HepG2 (cell line): ENCODE measurements around the gene TMEM190. TPM values are rescaled to one million over a fixed set of nuclear protein-coding genes. Genes with fewer than 3 reads are reported as not detected.

Experiments
- ARHGAP35 ChIP-seq: sonication (generic); formaldehyde crosslinking; IDR thresholded peaks from 2 replicates; pipeline ENCODE4 v1.9.0; 2022; ENCODE audit warnings: mild to moderate bottlenecking, inconsistent platforms, moderate library complexity, missing genetic modification reagents, borderline replicate concordance
- CHD4 ChIP-seq: fragments of 200-600 bp; sonication (generic); IDR thresholded peaks from 2 replicates; pipeline ENCODE4 v1.7.0; 2017; ENCODE audit warnings: mild to moderate bottlenecking, low read length, borderline replicate concordance
- HNRNPH1 ChIP-seq: fragments of 200-400 bp; formaldehyde crosslinking; optimal IDR thresholded peaks from 2 replicates; pipeline ENCODE3; 2017; ENCODE audit warnings: mild to moderate bottlenecking, low read depth, low read length
- NAIF1 ChIP-seq: sonication (generic); formaldehyde crosslinking; IDR thresholded peaks from 2 replicates; pipeline ENCODE4 v1.5.0; 2020; ENCODE audit warnings: mild to moderate bottlenecking, missing genetic modification reagents, borderline replicate concordance
- NFE2L2 ChIP-seq: fragments of 150-350 bp; IDR thresholded peaks from 2 replicates; pipeline ENCODE4 v1.6.1; 2014; ENCODE audit warnings: low read length
- PPARG ChIP-seq: conservative IDR thresholded peaks from 2 replicates; pipeline ENCODE4 v1.6.1; 2016; ENCODE audit warnings: missing biosample characterization, missing genetic modification reagents
- RBAK ChIP-seq: sonication (generic); formaldehyde crosslinking; IDR thresholded peaks from 2 replicates; pipeline ENCODE4 v1.5.1; 2020; ENCODE audit warnings: mild to moderate bottlenecking, missing genetic modification reagents
- RFX3 ChIP-seq: IDR thresholded peaks from 2 replicates; pipeline ENCODE4 v1.6.1; 2016; ENCODE audit warnings: missing biosample characterization, missing genetic modification reagents
- ZFP90 ChIP-seq: sonication (generic); formaldehyde crosslinking; IDR thresholded peaks from 2 replicates; pipeline ENCODE4 v1.8.0; 2022; ENCODE audit warnings: missing genetic modification reagents, mild to moderate bottlenecking, inconsistent platforms, borderline replicate concordance
- ZNF232 ChIP-seq: sonication (generic); formaldehyde crosslinking; IDR thresholded peaks from 2 replicates; pipeline ENCODE4 v1.4.0; 2020; ENCODE audit warnings: missing genetic modification reagents, borderline replicate concordance
- ZNF34 ChIP-seq: sonication (generic); formaldehyde crosslinking; IDR thresholded peaks from 2 replicates; pipeline ENCODE4 v1.4.0; 2020; ENCODE audit warnings: mild to moderate bottlenecking, missing genetic modification reagents, borderline replicate concordance
- ZNF563 ChIP-seq: sonication (generic); formaldehyde crosslinking; IDR thresholded peaks from 2 replicates; pipeline ENCODE4 v1.8.0; 2022; ENCODE audit warnings: mild to moderate bottlenecking, moderate library complexity, missing genetic modification reagents
- ZNF605 ChIP-seq: sonication (generic); formaldehyde crosslinking; IDR thresholded peaks from 2 replicates; pipeline ENCODE4 v1.8.0; 2022; ENCODE audit warnings: mild to moderate bottlenecking, missing genetic modification reagents
- ZNF644 ChIP-seq: IDR thresholded peaks from 2 replicates; pipeline ENCODE4 v1.6.1; 2016; ENCODE audit warnings: low read depth
- polyA plus RNA-seq, 8 experiments: library from polyadenylated mRNA; depleted of rRNA in 3 of 8; stranded (reverse) in 7 of 8; unstranded in 1 of 8; fragments of >200 nt; fragmentation: Illumina TruSeq in 4 of 8; extraction: Trizol in 4 of 8; gene quantifications; 2 replicates each; pipeline versions ENCODE4 v1.2.1 to v1.2.3, GENCODE V29; 2011 to 2016; ENCODE audit warnings: low read depth in 4 of 8, missing spikeins in 1 of 8, mixed read lengths in 1 of 8; ENCODE audit not compliant: insufficient read depth in 1 of 8
- total RNA-seq, 5 experiments: library from RNA; depleted of rRNA; stranded (reverse); fragments of >200 nt; fragmentation: Illumina TruSeq; extraction: Trizol; gene quantifications; 2 replicates each; pipeline ENCODE4 v1.2.3, GENCODE V29; 2016; ENCODE audit warnings: low read depth in 1 of 5
- TF ChIP-seq, protein P1 (sequence below): sonication (generic); formaldehyde crosslinking; IDR thresholded peaks from 2 replicates; pipeline ENCODE4 v1.4.0; 2020; ENCODE audit warnings: missing genetic modification reagents, borderline replicate concordance
- TF ChIP-seq, protein P2 (sequence below): fragments of 450-650 bp; IDR thresholded peaks from 2 replicates; pipeline ENCODE4 v1.6.1; 2017; ENCODE audit warnings: mild to moderate bottlenecking
- TF ChIP-seq, protein P3 (sequence below): sonication (generic); formaldehyde crosslinking; conservative IDR thresholded peaks from 2 replicates; pipeline ENCODE4 v1.5.0; 2020; ENCODE audit warnings: missing genetic modification reagents
- TF ChIP-seq, protein P4 (sequence below): sonication (generic); formaldehyde crosslinking; IDR thresholded peaks from 2 replicates; pipeline ENCODE4 v1.5.1; 2020; ENCODE audit warnings: missing genetic modification reagents, mild to moderate bottlenecking, borderline replicate concordance

Gene TMEM190
- total and polyA plus RNA-seq, 2 of the 13 experiments (the other 11 are each of a cell fraction or from before 2014, with no cell fraction given) = 0.35 to 0.83 TPM

DNA sequence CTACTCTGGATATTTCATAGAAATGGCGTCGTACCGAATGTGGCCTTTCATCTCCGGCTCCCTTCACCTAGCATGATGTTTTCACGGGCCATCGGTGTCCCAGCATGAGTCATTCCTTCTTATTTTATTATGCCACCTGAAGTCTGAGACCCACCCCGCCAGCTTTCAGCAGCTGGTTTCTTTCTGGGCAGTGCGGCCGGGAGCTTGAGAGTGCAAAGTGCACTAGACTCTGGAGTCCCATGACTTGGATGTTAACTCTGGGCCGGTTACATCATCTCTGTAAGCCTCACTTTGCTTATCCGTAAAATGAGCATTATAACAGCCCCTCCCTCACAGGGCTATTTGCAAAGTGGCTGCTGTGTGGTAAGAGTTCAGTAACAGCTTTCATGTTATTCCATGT, 42.8 kb upstream of the TMEM190 start (continued):
- TF ChIP-seq, protein P1, sequence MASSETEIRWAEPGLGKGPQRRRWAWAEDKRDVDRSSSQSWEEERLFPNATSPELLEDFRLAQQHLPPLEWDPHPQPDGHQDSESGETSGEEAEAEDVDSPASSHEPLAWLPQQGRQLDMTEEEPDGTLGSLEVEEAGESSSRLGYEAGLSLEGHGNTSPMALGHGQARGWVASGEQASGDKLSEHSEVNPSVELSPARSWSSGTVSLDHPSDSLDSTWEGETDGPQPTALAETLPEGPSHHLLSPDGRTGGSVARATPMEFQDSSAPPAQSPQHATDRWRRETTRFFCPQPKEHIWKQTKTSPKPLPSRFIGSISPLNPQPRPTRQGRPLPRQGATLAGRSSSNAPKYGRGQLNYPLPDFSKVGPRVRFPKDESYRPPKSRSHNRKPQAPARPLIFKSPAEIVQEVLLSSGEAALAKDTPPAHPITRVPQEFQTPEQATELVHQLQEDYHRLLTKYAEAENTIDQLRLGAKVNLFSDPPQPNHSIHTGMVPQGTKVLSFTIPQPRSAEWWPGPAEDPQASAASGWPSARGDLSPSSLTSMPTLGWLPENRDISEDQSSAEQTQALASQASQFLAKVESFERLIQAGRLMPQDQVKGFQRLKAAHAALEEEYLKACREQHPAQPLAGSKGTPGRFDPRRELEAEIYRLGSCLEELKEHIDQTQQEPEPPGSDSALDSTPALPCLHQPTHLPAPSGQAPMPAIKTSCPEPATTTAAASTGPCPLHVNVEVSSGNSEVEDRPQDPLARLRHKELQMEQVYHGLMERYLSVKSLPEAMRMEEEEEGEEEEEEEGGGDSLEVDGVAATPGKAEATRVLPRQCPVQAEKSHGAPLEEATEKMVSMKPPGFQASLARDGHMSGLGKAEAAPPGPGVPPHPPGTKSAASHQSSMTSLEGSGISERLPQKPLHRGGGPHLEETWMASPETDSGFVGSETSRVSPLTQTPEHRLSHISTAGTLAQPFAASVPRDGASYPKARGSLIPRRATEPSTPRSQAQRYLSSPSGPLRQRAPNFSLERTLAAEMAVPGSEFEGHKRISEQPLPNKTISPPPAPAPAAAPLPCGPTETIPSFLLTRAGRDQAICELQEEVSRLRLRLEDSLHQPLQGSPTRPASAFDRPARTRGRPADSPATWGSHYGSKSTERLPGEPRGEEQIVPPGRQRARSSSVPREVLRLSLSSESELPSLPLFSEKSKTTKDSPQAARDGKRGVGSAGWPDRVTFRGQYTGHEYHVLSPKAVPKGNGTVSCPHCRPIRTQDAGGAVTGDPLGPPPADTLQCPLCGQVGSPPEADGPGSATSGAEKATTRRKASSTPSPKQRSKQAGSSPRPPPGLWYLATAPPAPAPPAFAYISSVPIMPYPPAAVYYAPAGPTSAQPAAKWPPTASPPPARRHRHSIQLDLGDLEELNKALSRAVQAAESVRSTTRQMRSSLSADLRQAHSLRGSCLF (CRISPR knock-in tag) = no peak
- TF ChIP-seq ZFP90 (no peak), RBAK (CRISPR knock-in tag) (no peak), ZNF605 (CRISPR knock-in tag) (peak; percentile 82; the same call in 1 of the 2 replicates), HNRNPH1 (no peak), ZNF644 (CRISPR knock-in tag) (0 out of 2 replicates have a peak, but pooled peaks have one; percentile 36), NAIF1 (CRISPR knock-in tag) (no peak), ZNF34 (CRISPR knock-in tag) (no peak), NFE2L2 (no peak), ZNF563 (CRISPR knock-in tag) (no peak), ZNF232 (CRISPR knock-in tag) (no peak), CHD4 (no peak), RFX3 (no peak), ARHGAP35 (CRISPR knock-in tag) (no peak), PPARG (peak; percentile 43; the same call in 1 of the 2 replicates)
- TF ChIP-seq, protein P2, sequence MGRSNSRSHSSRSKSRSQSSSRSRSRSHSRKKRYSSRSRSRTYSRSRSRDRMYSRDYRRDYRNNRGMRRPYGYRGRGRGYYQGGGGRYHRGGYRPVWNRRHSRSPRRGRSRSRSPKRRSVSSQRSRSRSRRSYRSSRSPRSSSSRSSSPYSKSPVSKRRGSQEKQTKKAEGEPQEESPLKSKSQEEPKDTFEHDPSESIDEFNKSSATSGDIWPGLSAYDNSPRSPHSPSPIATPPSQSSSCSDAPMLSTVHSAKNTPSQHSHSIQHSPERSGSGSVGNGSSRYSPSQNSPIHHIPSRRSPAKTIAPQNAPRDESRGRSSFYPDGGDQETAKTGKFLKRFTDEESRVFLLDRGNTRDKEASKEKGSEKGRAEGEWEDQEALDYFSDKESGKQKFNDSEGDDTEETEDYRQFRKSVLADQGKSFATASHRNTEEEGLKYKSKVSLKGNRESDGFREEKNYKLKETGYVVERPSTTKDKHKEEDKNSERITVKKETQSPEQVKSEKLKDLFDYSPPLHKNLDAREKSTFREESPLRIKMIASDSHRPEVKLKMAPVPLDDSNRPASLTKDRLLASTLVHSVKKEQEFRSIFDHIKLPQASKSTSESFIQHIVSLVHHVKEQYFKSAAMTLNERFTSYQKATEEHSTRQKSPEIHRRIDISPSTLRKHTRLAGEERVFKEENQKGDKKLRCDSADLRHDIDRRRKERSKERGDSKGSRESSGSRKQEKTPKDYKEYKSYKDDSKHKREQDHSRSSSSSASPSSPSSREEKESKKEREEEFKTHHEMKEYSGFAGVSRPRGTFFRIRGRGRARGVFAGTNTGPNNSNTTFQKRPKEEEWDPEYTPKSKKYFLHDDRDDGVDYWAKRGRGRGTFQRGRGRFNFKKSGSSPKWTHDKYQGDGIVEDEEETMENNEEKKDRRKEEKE = no peak
- TF ChIP-seq, protein P3, sequence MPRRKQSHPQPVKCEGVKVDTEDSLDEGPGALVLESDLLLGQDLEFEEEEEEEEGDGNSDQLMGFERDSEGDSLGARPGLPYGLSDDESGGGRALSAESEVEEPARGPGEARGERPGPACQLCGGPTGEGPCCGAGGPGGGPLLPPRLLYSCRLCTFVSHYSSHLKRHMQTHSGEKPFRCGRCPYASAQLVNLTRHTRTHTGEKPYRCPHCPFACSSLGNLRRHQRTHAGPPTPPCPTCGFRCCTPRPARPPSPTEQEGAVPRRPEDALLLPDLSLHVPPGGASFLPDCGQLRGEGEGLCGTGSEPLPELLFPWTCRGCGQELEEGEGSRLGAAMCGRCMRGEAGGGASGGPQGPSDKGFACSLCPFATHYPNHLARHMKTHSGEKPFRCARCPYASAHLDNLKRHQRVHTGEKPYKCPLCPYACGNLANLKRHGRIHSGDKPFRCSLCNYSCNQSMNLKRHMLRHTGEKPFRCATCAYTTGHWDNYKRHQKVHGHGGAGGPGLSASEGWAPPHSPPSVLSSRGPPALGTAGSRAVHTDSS = no peak
- TF ChIP-seq, protein P4, sequence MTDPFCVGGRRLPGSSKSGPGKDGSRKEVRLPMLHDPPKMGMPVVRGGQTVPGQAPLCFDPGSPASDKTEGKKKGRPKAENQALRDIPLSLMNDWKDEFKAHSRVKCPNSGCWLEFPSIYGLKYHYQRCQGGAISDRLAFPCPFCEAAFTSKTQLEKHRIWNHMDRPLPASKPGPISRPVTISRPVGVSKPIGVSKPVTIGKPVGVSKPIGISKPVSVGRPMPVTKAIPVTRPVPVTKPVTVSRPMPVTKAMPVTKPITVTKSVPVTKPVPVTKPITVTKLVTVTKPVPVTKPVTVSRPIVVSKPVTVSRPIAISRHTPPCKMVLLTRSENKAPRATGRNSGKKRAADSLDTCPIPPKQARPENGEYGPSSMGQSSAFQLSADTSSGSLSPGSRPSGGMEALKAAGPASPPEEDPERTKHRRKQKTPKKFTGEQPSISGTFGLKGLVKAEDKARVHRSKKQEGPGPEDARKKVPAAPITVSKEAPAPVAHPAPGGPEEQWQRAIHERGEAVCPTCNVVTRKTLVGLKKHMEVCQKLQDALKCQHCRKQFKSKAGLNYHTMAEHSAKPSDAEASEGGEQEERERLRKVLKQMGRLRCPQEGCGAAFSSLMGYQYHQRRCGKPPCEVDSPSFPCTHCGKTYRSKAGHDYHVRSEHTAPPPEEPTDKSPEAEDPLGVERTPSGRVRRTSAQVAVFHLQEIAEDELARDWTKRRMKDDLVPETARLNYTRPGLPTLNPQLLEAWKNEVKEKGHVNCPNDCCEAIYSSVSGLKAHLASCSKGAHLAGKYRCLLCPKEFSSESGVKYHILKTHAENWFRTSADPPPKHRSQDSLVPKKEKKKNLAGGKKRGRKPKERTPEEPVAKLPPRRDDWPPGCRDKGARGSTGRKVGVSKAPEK (CRISPR knock-in tag) = no peak
